GM19372 (cell line): ENCODE results near the gene GH2.
"Not testable (repeated sequence)": the region's sequence is repeated elsewhere in the genome, so short reads cannot be mapped to it uniquely, and the experiment has no call there.

Experiments
- ATAC-seq: cut with Tn5 transposase; IDR thresholded peaks from one replicate; pipeline ENCODE4 v1.9.1; 2021; ENCODE audit warnings: mild to moderate bottlenecking, low read depth, moderate library complexity; ENCODE audit not compliant: unreplicated experiment

The GH2 gene

DNA sequence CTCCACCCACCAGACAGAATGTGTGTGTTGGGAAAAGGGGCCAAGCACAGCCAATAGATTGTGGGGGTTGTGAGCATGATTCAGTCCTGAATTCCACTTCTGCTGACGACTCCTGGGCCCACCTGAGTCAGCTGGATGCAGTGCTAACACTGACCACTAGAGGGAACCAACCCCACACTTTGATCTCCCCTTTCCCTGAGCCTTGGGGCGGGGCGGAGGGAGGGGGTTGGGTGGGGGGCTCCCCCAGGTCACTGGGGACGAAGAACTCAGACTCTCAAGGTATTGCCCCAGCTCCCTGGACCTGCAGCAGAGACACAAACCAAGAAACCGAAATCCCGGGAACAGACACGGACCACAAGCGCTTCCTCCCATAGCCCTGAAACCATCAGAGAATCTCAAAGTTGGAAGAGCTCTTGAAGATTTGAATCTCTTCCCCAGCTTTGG, 29.9 kb upstream of the GH2 start:
- no peak for ATAC-seq

DNA sequence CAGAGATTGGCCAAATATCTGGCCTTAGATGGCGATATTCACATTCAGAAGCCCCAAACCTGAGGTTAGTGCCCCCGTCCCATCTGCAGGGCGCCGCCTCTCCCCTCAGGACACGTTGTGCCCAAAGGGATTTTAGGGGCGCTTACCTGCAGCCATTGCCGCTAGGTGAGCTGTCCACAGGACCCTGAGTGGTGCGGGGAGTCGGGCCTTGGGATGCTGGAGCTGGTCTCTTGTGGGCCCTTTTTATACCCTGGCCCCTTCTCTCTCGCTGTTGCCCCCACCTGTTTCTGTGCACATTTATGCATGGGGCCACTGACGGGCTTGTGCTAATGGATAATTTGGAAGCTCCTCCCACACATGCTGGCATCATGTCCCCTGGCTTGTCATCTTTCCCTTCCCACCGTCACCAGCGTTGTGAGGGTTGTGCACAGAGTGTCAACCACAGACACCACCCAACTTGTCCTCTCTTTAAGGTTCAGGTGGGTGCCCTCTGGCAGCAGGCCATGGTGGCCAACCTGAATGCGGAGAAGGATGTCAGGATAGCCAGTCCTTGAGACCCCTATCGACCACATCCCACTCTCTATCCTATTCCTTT, 29.4 kb upstream of the GH2 start, which contains the start of gene CSHL1:
Gene CSHL1, minus strand, starts transcription at position 218 of the 595 bp plus-strand sequence. Its CDS starts 62 bp downstream, at position 156.
- no peak for ATAC-seq

DNA sequence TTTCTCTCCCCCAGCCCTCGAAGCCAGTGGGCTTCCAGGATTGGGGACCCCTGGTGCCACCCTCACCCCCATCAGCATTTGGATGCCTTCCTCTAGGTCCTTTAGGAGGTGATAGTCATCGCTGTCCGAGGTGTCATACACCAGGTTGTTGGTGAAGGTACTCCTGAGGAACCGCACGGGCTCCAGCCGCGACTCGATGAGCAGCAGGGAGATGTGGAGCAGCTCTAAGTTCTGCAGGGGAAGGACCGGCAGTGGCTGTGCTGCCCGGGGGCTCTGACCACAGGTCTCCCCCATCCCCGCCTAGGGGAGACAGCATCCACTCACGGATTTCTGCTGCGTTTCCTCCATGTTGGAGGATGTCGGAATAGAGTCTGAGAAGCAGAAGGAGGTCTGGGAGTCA, 28.4 kb upstream of the GH2 start:
- no peak for ATAC-seq

DNA sequence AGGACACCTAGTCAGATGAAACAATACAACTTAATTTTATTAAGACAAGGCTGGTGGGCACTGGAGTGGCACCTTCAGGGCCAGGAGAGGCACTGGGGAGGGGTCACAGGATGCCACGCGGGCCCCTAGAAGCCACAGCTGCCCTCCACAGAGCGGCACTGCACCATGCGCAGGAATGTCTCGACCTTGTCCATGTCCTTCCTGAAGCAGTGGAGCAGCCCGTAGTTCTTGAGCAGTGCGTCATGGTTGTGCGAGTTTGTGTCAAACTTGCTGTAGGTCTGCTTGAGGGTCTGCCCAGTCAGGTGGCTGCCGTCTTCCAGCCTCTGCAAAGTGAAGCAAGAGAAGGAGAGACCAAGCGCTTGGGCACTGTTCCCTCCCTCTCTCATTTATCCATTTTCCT, 27.8 kb upstream of the GH2 start:
- not testable (repeated sequence) for ATAC-seq

DNA sequence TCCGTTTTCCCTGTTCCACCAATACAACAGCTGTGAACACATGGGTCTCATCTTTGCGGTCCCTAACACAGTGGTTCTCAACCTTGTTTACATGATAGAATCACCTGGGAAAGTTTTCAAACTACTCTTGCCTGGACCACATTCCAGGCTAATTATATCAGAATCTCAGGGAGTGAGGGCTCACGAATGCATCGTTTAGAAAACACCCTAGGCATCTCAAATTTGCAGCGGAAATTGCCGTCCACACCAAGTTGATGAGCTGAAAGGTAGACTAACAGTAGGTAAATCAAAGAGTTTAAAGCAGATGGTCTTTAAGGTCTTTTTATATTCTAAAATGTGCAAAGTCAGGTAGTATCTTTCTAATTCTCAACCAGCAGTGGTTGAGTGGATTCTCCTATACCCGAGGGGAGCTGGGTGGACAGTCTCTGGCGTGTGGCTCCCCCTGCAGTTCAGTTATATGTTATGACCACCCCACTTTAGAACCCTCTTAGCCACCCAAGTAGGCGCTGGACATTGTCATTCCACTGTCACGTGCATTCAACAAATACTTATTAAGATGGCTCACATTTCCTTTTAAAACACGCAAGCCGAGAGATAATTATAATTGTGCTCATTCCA, 25.5 kb upstream of the GH2 start:
- ATAC-seq, result not testable (repeated sequence)

DNA sequence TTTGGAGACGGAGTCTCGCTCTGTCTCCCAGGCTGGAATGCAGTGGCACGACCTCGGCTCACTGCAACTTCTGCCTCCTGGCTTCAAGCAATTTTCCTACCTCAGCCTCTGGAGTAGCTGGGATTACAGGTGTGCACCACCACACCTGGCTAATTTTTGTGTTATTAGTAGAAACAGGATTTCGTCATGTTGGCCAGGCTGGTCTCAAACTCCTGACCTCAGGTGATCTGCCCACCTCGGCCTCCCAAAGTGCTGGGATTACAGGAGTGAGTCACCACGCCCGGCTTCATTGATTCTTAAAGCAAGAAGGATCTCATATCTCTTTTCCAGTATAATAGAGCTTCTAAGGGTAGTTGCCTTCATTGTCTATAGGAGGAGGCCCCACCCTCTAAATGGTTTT, 23.1 kb upstream of the GH2 start:
- not testable (repeated sequence) for ATAC-seq

DNA sequence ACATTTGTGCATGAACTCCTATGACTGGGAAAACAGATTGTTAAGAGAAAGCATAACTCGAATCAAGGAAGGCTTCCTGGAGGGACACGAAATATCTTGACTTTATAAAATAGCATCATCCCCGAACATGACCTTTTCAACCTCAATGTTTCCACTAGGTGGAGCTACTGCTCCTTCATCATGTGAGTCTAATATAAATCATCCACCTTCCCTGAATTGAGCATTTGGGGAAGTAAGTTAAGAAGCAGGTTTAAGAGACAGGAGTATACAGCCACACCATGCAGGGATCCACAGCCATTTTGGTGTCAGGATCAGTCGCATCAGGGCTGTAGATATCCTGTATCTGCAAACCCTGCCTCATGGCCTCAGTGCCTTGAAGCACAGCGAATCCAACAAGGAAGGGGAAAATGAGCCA, 22.1 kb upstream of the GH2 start:
- ATAC-seq, result not testable (repeated sequence)

DNA sequence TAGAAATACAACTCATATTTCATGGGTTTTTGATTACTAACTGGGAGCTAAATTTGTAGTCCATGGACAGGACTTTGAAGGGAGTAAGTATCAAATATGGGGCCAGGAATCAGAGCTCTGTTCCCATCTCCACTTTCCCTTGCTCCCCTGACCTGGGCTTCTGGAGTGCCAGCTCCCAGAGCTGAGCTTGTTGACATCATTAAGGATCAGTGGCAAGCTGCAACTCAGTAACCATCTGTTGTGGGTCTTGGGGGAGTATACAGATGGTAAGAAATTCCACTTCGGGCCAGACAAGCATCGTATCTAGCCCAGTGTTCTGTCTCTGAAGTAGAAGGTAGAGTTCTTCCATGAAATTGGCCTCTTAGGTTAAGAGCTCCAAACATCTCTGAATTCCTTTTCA, 20.2 kb upstream of the GH2 start:
- not testable (repeated sequence) for ATAC-seq

DNA sequence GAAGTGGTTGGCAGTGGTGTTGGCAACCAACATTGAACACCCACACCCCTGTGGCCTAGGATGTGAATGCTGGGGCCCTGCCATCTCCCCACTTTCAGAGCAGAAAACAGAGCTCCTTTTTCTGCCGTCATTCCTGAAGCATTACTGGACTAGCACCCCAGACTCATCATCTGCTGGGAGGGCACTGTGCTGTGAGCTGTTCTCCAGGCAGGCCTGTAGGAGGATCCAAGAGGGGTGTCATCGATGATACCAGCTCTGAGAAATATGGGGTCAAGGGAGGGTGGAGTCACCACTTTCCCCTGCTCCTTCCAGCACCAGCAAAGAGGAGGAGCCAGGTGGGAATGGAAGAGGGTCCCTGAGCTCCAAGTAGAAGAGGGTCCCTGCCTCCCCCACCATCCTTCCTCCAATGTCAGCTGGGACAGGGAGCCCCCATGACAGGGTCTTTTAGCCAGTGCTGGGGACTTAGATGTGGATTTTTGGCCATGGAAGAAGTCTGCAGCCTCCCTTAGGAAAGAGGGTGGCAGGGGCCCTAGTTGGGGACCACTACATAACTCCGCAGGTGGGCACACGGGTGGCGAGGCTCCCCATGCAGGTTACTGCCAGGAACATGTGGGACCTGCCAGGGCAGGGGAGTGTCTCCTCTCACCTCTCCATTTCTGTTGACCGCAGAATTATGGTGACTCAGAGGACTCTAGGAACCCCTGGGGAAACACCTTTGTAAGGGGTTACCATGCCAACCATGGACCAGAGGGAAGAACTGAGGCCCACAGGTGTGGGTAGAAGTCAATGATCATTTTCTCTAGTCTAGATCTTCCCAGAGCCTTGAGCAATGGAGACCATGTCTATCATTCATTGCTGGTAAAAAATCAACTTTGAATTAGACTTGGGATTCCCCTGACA, 17.4 kb upstream of the GH2 start:
- not testable (repeated sequence) for ATAC-seq

DNA sequence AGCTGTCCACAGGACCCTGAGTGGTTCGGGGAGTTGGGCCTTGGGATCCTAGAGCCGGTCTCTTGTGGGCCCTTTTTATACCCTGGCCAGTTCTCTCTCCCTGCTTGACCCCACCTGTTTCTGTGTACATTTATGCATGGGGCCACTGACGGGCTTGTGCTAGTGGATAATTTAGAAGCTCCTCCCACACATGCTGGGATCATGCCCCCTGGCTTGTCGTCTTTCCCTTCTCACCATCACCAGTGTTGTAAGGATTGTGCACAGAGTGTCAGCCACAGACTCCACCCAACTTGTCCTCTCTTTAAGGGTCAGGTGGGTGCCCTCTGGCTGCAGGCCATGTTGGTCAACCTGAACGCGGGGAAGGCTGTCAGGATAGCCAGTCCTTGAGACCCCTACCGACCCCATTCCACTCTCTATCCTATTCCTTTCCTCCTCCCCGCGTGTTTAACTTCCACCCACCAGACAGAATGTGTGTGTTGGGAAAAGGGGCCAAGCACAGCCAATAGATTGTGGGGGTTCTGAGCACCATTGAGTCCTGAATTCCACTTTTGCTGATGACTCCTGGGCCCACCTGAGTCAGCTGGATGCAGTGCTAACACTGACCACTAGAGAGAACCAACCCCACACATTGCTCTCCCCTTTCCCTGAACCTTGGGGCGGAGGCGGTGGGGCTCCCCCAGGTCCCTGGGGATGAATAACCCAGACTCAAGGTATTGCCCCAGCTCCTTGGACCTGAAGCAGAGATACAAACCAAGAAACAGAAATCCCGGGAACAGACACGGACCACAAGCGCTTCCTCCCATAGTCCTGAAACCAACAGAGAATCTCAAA, 15.0 kb upstream of the GH2 start, which contains the start of gene CSH1:
Gene CSH1, minus strand, starts transcription at position 51 of the 831 bp plus-strand sequence. CDS start 63 bp downstream, outside the sequence.
- ATAC-seq, result not testable (repeated sequence)

DNA sequence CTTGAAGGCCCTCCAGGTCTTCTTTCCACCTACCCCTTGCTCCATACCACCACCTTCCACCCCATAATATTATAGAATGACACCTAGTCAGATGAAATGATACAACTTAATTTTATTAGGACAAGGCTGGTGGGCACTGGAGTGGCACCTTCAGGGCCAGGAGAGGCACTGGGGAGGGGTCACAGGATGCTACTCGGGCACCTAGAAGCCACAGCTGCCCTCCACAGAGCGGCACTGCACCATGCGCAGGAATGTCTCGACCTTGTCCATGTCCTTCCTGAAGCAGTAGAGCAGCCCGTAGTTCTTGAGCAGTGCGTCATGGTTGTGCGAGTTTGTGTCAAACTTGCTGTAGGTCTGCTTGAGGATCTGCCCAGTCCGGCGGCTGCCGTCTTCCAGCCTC, 13.1 kb upstream of the GH2 start:
- ATAC-seq, result not testable (repeated sequence)

DNA sequence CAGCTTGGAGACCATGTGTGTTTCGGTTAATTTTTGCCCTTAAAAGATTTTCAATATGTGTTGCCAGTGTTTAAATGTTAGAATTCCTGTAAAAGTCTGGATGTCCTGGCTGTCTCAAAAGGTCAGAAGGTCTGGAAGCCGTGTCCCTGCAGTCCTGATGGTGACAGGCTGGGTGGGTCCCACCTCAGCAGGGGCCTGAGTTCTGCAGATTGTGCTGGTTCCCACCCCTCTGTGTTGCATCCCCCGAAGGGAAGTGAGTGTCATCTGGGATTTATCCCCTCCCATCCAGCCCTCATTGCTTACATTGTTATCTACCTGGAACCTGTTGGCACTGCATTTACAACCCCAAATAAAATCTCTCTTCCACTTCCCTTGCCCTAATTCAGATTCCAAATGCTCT, 12.3 kb upstream of the GH2 start:
- ATAC-seq, result not testable (repeated sequence)

DNA sequence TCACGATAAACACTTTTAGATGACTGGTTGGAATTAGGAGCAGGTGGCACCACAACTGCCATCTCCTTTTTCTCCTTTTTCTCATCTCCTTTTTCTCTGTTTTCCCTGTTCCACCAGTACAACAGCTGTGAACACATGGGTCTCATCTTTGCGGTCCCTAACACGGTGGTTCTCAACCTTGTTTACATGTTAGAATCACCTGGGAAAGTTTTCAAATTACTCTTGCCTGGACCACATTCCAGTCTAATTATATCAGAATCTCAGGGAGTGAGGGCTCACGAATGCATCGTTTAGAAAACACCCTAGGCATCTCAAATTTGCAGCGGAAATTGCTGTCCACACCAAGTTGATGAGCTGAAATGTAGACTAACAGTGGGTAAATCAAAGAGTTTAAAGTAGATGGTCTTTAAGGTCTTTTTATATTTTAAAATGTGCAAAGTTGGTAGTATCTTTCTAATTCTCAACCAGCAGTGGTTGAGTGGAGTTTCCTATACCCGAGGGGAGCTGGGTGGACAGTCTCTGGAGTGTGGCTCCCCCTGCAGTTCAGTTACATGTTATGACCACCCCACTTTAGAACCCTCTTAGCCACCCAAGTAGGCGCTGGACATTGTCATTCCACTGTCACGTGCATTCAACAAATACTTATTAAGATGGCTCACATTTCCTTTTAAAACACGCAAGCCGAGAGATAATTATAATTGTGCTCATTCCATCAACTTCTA, 10.7 kb upstream of the GH2 start:
- ATAC-seq, result not testable (repeated sequence)

DNA sequence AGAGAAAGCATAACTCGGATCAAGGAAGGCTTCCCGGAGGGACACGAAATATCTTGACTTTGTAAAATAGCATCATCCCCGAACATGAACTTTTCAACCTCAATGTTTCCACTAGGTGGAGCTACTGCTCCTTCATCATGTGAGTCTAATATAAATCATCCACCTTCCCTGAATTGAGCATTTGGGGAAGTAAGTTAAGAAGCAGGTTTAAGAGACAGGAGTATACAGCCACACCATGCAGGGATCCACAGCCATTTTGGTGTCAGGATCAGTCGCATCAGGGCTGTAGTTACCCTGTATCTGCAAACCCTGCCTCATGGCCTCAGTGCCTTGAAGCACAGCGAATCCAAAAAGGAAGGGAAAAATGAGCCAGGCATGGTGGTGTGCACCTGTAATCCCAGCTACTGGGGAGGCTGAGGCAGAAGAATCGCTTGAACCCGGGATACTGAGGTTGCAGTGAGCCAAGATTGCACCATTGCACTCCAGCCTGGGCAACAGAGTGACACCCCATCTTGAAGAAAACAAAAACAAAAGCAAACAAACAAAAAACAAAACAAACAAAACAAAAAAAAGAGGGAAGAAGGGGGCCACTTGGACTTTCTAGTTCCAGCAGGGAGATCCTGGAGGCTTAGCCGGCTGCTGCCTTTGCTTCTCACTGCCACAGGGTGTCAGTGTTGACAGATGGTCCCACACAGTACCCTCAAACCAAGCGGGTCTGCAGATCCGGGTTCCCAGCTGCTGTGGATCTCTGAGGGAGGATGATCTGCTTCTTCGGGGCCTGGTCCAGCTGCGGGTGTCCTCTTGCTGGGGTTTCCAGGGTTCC, 7.5 kb upstream of the GH2 start:
- ATAC-seq, result not testable (repeated sequence)

DNA sequence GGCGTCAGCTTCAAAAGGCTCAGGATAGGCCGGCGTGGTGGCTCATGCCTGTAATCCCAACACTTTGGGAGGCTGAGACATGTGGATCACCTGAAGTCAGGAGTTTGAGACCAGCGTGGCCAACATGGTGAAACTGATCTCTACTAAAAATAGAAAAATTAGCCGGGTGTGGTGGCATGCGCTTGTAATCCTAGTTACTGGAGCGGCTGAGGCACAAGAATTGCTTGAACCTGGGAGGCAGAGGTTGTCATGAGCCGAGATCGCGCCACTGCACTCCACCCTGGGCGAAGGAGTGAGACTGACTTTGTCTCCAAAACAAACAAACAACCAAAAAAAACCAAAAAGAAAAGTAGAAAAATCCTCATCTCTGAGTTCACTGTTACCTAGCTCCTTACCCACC, 3.4 kb upstream of the GH2 start:
- not testable (repeated sequence) for ATAC-seq

DNA sequence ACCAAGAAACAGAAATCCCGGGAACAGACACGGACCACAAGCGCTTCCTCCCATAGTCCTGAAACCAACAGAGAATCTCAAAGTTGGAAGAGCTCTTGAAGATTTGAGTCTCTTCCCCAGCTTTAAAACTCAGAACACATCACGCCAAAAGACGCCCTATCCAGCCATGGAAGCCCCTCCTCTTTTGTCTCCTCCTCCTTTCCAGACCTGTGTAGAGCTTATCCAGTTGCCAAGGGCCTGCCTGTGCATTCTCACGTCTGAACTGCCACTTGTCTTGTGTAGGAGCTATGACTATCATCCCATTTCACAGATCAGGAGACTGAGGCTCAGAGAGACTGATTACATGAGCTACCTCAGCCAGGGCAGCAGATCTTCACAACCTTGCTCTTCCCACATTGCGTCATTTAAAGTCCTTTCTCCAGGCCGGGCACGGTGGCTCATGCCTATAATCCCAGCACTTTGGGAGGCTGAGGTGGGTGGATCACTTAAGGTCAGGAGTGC, 932 bp upstream of the GH2 start:
- ATAC-seq, result not testable (repeated sequence)

DNA sequence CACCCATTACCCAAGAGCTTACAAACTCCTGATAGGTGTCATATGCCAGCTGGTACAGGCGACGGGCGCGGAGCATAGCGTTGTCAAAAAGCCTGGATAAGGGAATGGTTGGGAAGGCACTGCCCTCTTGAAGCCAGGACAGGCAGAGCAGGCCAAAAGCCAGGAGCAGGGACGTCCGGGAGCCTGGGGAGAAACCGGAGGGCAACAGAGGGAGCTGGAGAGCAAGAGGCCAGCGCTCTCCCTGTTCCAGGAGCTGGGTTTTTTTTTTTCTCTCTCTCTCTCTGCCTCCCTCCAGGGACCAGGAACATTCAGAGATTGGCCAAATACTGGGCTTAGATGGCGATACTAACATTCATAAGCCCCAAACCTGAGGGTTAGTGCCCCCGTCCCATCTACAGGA, 407 bp downstream of the GH2 start:
- ATAC-seq, result not testable (repeated sequence)

DNA sequence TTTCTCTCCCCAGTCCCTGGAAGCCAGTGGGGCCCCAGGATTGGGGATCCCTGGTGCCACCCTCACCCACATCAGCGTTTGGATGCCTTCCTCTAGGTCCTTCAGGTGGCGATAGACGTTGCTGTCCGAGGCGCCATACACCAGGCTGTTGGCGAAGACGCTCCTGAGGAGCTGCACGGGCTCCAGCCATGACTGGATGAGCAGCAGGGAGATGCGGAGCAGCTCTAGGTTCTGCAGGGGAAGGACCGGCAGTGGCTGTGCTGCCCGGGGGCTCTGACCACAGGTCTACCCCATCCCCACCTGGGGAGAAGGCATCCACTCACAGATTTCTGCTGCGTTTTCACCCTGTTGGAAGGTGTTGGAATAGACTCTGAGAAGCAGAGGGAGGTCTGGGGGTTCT, 1.0 kb downstream of the GH2 start:
- no peak for ATAC-seq
